Liver (tissue), 9 donors: ENCODE data around the gene AMOTL1. TPM values are rescaled to one million over a fixed set of nuclear protein-coding genes. Genes with fewer than 3 reads are reported as not detected.

ENCODE experiments used
- DNase-seq: peaks from one replicate; pipeline ENCODE4 v3.0.0-alpha.2; 2017; ENCODE audit warnings: low spot score
- H3K27ac ChIP-seq, 2 donors: one replicate each; pipeline ENCODE4 v1.7.0; 2013; ENCODE audit warnings: inconsistent platforms in 2 of 2, low read length in 2 of 2, control low read depth in 1 of 2, low read depth in 1 of 2, mild to moderate bottlenecking in 1 of 2
- H3K27me3 ChIP-seq, 4 donors: one replicate each; pipeline versions ENCODE4 v1.6.1 to v1.7.0; 2013; ENCODE audit warnings: low read length in 3 of 4, inconsistent platforms in 1 of 4, mild to moderate bottlenecking in 1 of 4, moderate library complexity in 1 of 4; ENCODE audit not compliant: control insufficient read depth in 4 of 4, insufficient read depth in 4 of 4
- H3K36me3 ChIP-seq, 4 donors: one replicate each; pipeline versions ENCODE4 v1.6.1 to v1.7.0; 2013; ENCODE audit warnings: low read length in 3 of 4, mild to moderate bottlenecking in 3 of 4, low read depth in 1 of 4, moderate library complexity in 1 of 4; ENCODE audit not compliant: control insufficient read depth in 4 of 4, insufficient read depth in 3 of 4
- H3K4me1 ChIP-seq, 4 donors: one replicate each; pipeline versions ENCODE4 v1.6.1 to v1.7.0; 2013; ENCODE audit warnings: low read length in 3 of 4, mild to moderate bottlenecking in 3 of 4, moderate library complexity in 1 of 4; ENCODE audit not compliant: control insufficient read depth in 4 of 4, insufficient read depth in 4 of 4
- H3K4me3 ChIP-seq, 3 donors: one replicate each; pipeline versions ENCODE4 v1.6.1 to v1.7.0; 2013; ENCODE audit warnings: low read length in 3 of 3, control low read depth in 1 of 3, low read depth in 1 of 3, mild to moderate bottlenecking in 1 of 3
- H3K9ac ChIP-seq, 2 donors: one replicate each; pipeline ENCODE4 v1.7.0; 2013; ENCODE audit warnings: low read length in 2 of 2, mild to moderate bottlenecking in 2 of 2, moderate library complexity in 2 of 2, control low read depth in 1 of 2, low read depth in 1 of 2
- H3K9me3 ChIP-seq, 4 donors: one replicate each; pipeline versions ENCODE4 v1.6.1 to v1.7.0; 2013; ENCODE audit warnings: low read length in 3 of 4; ENCODE audit not compliant: control insufficient read depth in 4 of 4
- ATF3 ChIP-seq: IDR thresholded peaks from 2 replicates; pipeline ENCODE4 v1.6.1; 2016; ENCODE audit warnings: antibody characterized with exemption
- EGR1 ChIP-seq, 2 donors: IDR thresholded peaks; 2 replicates each; pipeline ENCODE4 v1.6.1; 2016 to 2018; ENCODE audit warnings: antibody characterized with exemption in 2 of 2, low read depth in 2 of 2
- FOXA1 ChIP-seq: IDR thresholded peaks from 2 replicates; pipeline ENCODE4 v1.6.1; 2016; ENCODE audit warnings: antibody characterized with exemption
- FOXA2 ChIP-seq: IDR thresholded peaks from 2 replicates; pipeline ENCODE4 v1.6.1; 2016; ENCODE audit warnings: antibody characterized with exemption
- GABPA ChIP-seq, 2 donors: IDR thresholded peaks in 1 of 2; conservative IDR thresholded peaks in 1 of 2; 2 replicates each; pipeline ENCODE4 v1.6.1; 2016; ENCODE audit warnings: antibody characterized with exemption in 2 of 2, mild to moderate bottlenecking in 1 of 2, moderate library complexity in 1 of 2
- HNF4A ChIP-seq, 2 donors: conservative IDR thresholded peaks; 2 replicates each; pipeline ENCODE4 v1.6.1; 2016; ENCODE audit warnings: antibody characterized with exemption in 2 of 2, mild to moderate bottlenecking in 2 of 2
- HNF4G ChIP-seq: IDR thresholded peaks from 2 replicates; pipeline ENCODE4 v1.6.1; 2016; ENCODE audit warnings: antibody characterized with exemption
- JUND ChIP-seq, 2 donors: IDR thresholded peaks; 2 replicates each; pipeline ENCODE4 v1.6.1; 2016; ENCODE audit warnings: antibody characterized with exemption in 2 of 2
- NR2F2 ChIP-seq: IDR thresholded peaks from 2 replicates; pipeline ENCODE4 v1.6.1; 2016; ENCODE audit warnings: antibody characterized with exemption
- RAD21 ChIP-seq, 2 donors: IDR thresholded peaks; 2 replicates each; pipeline ENCODE4 v1.6.1; 2016; ENCODE audit warnings: antibody characterized with exemption in 2 of 2, mild to moderate bottlenecking in 2 of 2
- REST ChIP-seq: IDR thresholded peaks from 2 replicates; pipeline ENCODE4 v1.6.1; 2016; ENCODE audit warnings: antibody characterized with exemption, mild to moderate bottlenecking
- RXRA ChIP-seq, 2 donors: IDR thresholded peaks; 2 replicates each; pipeline ENCODE4 v1.6.1; 2017 to 2018; ENCODE audit warnings: antibody characterized with exemption in 2 of 2, mild to moderate bottlenecking in 1 of 2
- SP1 ChIP-seq: IDR thresholded peaks from 2 replicates; pipeline ENCODE4 v1.6.1; 2018; ENCODE audit warnings: antibody characterized with exemption, mild to moderate bottlenecking
- TAF1 ChIP-seq: conservative IDR thresholded peaks from 2 replicates; pipeline ENCODE4 v1.6.1; 2016; ENCODE audit warnings: antibody characterized with exemption, mild to moderate bottlenecking
- YY1 ChIP-seq: IDR thresholded peaks from 2 replicates; pipeline ENCODE4 v1.6.1; 2016; ENCODE audit warnings: antibody characterized with exemption, mild to moderate bottlenecking
- ZBTB33 ChIP-seq: IDR thresholded peaks from 2 replicates; pipeline ENCODE4 v1.6.1; 2016; ENCODE audit warnings: antibody characterized with exemption
- WGBS: extraction: QIAGEN DNeasy Blood & Tissue Kit; methylation state at CpG from one replicate; pipeline ENCODE4 v1.1.7; 2013; 5-methylcytosine and 5-hydroxymethylcytosine counted together
- polyA plus RNA-seq, 2 donors: library from polyadenylated mRNA; stranded (reverse) in 1 of 2; unstranded in 1 of 2; fragments of 200-250 nt in 1 of 2; fragments of >200 nt in 1 of 2; fragmentation: Nextera tagmentation in 1 of 2; extraction: Ambion mirVana in 1 of 2; gene quantifications; one replicate each; pipeline versions ENCODE4 v1.2.1 to v1.2.3, GENCODE V29; 2013 to 2015
- total RNA-seq, 2 donors: library from RNA; depleted of rRNA; stranded (reverse); fragments of >200 nt; gene quantifications; one replicate each; pipeline ENCODE4 v1.2.3, GENCODE V29; 2014
- TF ChIP-seq, protein P1 (sequence below): fragments of 150-350 bp; IDR thresholded peaks from 2 replicates; pipeline ENCODE4 v1.5.1; 2017; ENCODE audit warnings: improper control_type of control experiment, low read depth, low read length; ENCODE audit not compliant: missing input control
- TF ChIP-seq, protein P2 (sequence below): IDR thresholded peaks from 2 replicates; pipeline ENCODE4 v1.6.1; 2016; ENCODE audit warnings: antibody characterized with exemption
- donor health status: healthy.
- donor health status: healthy.
- donor health status: healthy.
- donor health status: healthy.
- donor health status: healthy.

AMOTL1 gene
- total and polyA plus RNA-seq, 4 donors: 2.2 to 29.5 (median 7.2) TPM

GRCh38 chr11:94782446-94782845 is 14.3 kb downstream of the AMOTL1 start (continued):
- TF ChIP-seq TAF1 (no peak), EGR1 (IDR thresholded peaks at IDR 0.05; ENCODE audit: low read depth in 2 of 2) (no peak), GABPA (IDR thresholded peaks at IDR 0.05 in 1 of 2, conservative IDR thresholded peaks at IDR 0.05 in 1 of 2) (no peak)

DNA sequence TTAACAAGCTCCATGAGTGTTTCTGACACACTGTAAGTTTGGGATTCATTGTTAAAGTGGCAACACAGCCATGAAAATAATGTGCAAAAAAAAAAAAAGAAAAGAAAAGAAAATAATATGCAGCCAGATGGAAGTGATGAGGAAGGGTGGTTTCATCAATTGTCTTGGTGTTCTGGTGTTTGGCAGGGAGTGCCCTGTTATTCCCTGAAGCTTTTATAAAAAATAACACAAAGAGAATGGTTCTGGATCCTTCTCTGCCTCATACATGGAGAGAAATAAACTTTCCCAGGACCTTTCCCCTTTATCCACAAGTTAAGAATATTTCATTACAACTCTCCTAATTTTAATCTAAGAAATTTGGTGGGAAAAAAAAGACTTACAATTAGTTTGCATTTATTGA is 16.7 kb downstream of the AMOTL1 start:
- Histone ChIP-seq H3K9ac (no peak overlapping the region), H3K9me3 (no peaks in the 10 kb centered on the region), H3K27me3 (no peaks in the 10 kb centered on the region), H3K4me3 (no peak overlapping the region), H3K36me3 (no peaks in the 10 kb centered on the region), H3K4me1 (peaks cover 1 to 17% (median 7%) of the 10 kb centered on the region in 4 donors), H3K27ac (no peak overlapping the region)
- no peak for DNase-seq
- no peak for TF ChIP-seq SP1
- TF ChIP-seq, protein P1, sequence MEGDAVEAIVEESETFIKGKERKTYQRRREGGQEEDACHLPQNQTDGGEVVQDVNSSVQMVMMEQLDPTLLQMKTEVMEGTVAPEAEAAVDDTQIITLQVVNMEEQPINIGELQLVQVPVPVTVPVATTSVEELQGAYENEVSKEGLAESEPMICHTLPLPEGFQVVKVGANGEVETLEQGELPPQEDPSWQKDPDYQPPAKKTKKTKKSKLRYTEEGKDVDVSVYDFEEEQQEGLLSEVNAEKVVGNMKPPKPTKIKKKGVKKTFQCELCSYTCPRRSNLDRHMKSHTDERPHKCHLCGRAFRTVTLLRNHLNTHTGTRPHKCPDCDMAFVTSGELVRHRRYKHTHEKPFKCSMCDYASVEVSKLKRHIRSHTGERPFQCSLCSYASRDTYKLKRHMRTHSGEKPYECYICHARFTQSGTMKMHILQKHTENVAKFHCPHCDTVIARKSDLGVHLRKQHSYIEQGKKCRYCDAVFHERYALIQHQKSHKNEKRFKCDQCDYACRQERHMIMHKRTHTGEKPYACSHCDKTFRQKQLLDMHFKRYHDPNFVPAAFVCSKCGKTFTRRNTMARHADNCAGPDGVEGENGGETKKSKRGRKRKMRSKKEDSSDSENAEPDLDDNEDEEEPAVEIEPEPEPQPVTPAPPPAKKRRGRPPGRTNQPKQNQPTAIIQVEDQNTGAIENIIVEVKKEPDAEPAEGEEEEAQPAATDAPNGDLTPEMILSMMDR: no peak

- peaks cover 1 to 17% (median 7%) of the 10 kb centered on the region in 4 donors for H3K4me1 ChIP-seq
Measured at GRCh38 chr11:94785509-94785908, 17.4 kb downstream of the AMOTL1 start.

More at GRCh38 chr11:94785509-94785908, 17.4 kb downstream of the AMOTL1 start:
- TF ChIP-seq RAD21 (IDR thresholded peaks at IDR 0.05) (no peak), ZBTB33 (no peak), TAF1 (no peak), EGR1 (IDR thresholded peaks at IDR 0.05; ENCODE audit: low read depth in 2 of 2) (no peak), REST (no peak), HNF4A (conservative IDR thresholded peaks at IDR 0.05) (no peak), FOXA2 (no peak), FOXA1 (no peak), ATF3 (no peak), YY1 (no peak), GABPA (IDR thresholded peaks at IDR 0.05 in 1 of 2, conservative IDR thresholded peaks at IDR 0.05 in 1 of 2) (no peak), NR2F2 (no peak), JUND (IDR thresholded peaks at IDR 0.05) (no peak), HNF4G (no peak), RXRA (IDR thresholded peaks at IDR 0.05) (no peak), SP1 (no peak)
- TF ChIP-seq, protein P1: no peak
- TF ChIP-seq, protein P2, sequence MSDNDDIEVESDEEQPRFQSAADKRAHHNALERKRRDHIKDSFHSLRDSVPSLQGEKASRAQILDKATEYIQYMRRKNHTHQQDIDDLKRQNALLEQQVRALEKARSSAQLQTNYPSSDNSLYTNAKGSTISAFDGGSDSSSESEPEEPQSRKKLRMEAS: no peak
- H3K9ac ChIP-seq: no peak overlapping the region
- WGBS: 82% methylated on average over 4 of the region's 4 CpGs
- H3K9me3 ChIP-seq: no peaks in the 10 kb centered on the region
- no peak overlapping the region for H3K27ac ChIP-seq
- H3K36me3 ChIP-seq: no peaks in the 10 kb centered on the region
- no peak overlapping the region for H3K4me3 ChIP-seq
- no peaks in the 10 kb centered on the region for H3K27me3 ChIP-seq
- no peak for DNase-seq
